HEK293 (cell line): ENCODE measurements around the gene SCLT1.

Source experiments
- CTCF ChIA-PET: fragments of 350-600 bp; formaldehyde crosslinking; extraction: SDS; loops from one replicate; lab custom pipeline; 2021; ENCODE audit warnings: antibody characterized with exemption; lab: Yijun Ruan, JAX
- POLR2A ChIA-PET: fragments of 300-600 bp; formaldehyde crosslinking; extraction: SDS; loops from one replicate; lab custom pipeline; 2020; ENCODE audit warnings: antibody characterized with exemption, inconsistent platforms; lab: Yijun Ruan, JAX
- H3K27ac ChIP-seq: fragments of 200-500 bp; sonication (Bioruptor generic); 2 replicates; pipeline ENCODE4 v1.5.1; 2014; ENCODE audit warnings: low read depth, low read length, control low read depth, inconsistent platforms; ENCODE audit errors: extremely low read depth
- H3K36me3 ChIP-seq, 2 experiments: fragments of 200-500 bp in 1 of 2; sonication (Bioruptor generic) in 1 of 2; 1 replicate in 1 of 2; 2 replicates in 1 of 2; pipeline ENCODE4 v1.5.1; 2014 to 2017; ENCODE audit warnings: inconsistent platforms in 2 of 2, low read length in 2 of 2; ENCODE audit not compliant: control insufficient read depth in 2 of 2, insufficient read depth in 1 of 2
- H3K4me1 ChIP-seq: fragments of 200-500 bp; sonication (Bioruptor generic); 2 replicates; pipeline ENCODE4 v1.5.1; 2014; ENCODE audit warnings: mild to moderate bottlenecking, low read length, inconsistent platforms; ENCODE audit not compliant: control insufficient read depth, insufficient read depth
- H3K4me3 ChIP-seq: 2 replicates; pipeline ENCODE4 v1.5.1; 2011; ENCODE audit warnings: low read depth, mild to moderate bottlenecking, control low read depth, low read length, moderate library complexity
- H3K9me3 ChIP-seq: fragments of 200-500 bp; sonication (Bioruptor generic); 2 replicates; pipeline ENCODE4 v1.5.1; 2014; ENCODE audit warnings: low read depth, low read length, inconsistent platforms; ENCODE audit not compliant: control insufficient read depth, insufficient read depth
- ELK4 ChIP-seq: IDR thresholded peaks from 2 replicates; pipeline ENCODE4 v1.6.1; 2011; ENCODE audit warnings: mild to moderate bottlenecking, low read depth, low read length, borderline replicate concordance
- KLF17 ChIP-seq: fragments of 450-650 bp; formaldehyde crosslinking; IDR thresholded peaks from 2 replicates; pipeline ENCODE4 v1.5.1; 2016; ENCODE audit warnings: missing biosample characterization, missing genetic modification characterization
- SETDB1 ChIP-seq: IDR thresholded peaks from one replicate; pipeline ENCODE4 v1.6.1; 2017; ENCODE audit warnings: mild to moderate bottlenecking, low read length, moderate library complexity, mixed read lengths; ENCODE audit not compliant: insufficient read length
- ZBTB48 ChIP-seq: fragments of 450-650 bp; formaldehyde crosslinking; IDR thresholded peaks from 2 replicates; pipeline ENCODE4 v1.5.1; 2016; ENCODE audit warnings: missing biosample characterization, missing genetic modification characterization
- ZFP37 ChIP-seq: fragments of 450-650 bp; formaldehyde crosslinking; IDR thresholded peaks from 2 replicates; pipeline ENCODE4 v1.5.1; 2016; ENCODE audit warnings: missing biosample characterization, missing genetic modification characterization
- ZFP69B ChIP-seq: fragments of 450-650 bp; formaldehyde crosslinking; IDR thresholded peaks from 2 replicates; pipeline ENCODE4 v1.5.1; 2016; ENCODE audit warnings: missing biosample characterization, missing genetic modification characterization
- ZNF114 ChIP-seq: fragments of 450-650 bp; formaldehyde crosslinking; IDR thresholded peaks from 2 replicates; pipeline ENCODE4 v1.5.0; 2017; ENCODE audit warnings: missing biosample characterization, missing genetic modification characterization
- ZNF214 ChIP-seq: fragments of 450-650 bp; formaldehyde crosslinking; IDR thresholded peaks from 2 replicates; pipeline ENCODE4 v1.5.1; 2017; ENCODE audit warnings: missing biosample characterization, mild to moderate bottlenecking, missing genetic modification characterization, borderline replicate concordance
- ZNF311 ChIP-seq: fragments of 450-650 bp; formaldehyde crosslinking; IDR thresholded peaks from 2 replicates; pipeline ENCODE4 v1.5.1; 2017; ENCODE audit warnings: missing biosample characterization, missing genetic modification characterization, borderline replicate concordance
- ZNF335 ChIP-seq: fragments of 450-650 bp; formaldehyde crosslinking; conservative IDR thresholded peaks from 2 replicates; pipeline ENCODE4 v1.5.1; 2016; ENCODE audit warnings: missing biosample characterization, missing genetic modification characterization
- ZNF391 ChIP-seq: fragments of 450-650 bp; formaldehyde crosslinking; IDR thresholded peaks from 2 replicates; pipeline ENCODE4 v1.5.1; 2016; ENCODE audit warnings: low read depth, missing biosample characterization, missing genetic modification characterization, borderline replicate concordance
- ZNF404 ChIP-seq: fragments of 450-650 bp; formaldehyde crosslinking; IDR thresholded peaks from 2 replicates; pipeline ENCODE4 v1.5.1; 2017; ENCODE audit warnings: missing biosample characterization, missing genetic modification characterization
- ZNF449 ChIP-seq: fragments of 450-650 bp; formaldehyde crosslinking; IDR thresholded peaks from 2 replicates; pipeline ENCODE4 v1.5.1; 2017; ENCODE audit warnings: missing biosample characterization, mild to moderate bottlenecking, missing genetic modification characterization, moderate library complexity
- ZNF473 ChIP-seq: fragments of 450-650 bp; formaldehyde crosslinking; IDR thresholded peaks from 2 replicates; pipeline ENCODE4 v1.5.1; 2017; ENCODE audit warnings: missing biosample characterization, missing genetic modification characterization
- ZNF521 ChIP-seq: fragments of 450-650 bp; formaldehyde crosslinking; IDR thresholded peaks from 2 replicates; pipeline ENCODE4 v1.5.1; 2017; ENCODE audit warnings: missing biosample characterization, mild to moderate bottlenecking, missing genetic modification characterization
- ZNF558 ChIP-seq: fragments of 450-650 bp; formaldehyde crosslinking; IDR thresholded peaks from 2 replicates; pipeline ENCODE4 v1.5.1; 2016; ENCODE audit warnings: missing biosample characterization, missing genetic modification characterization
- ZNF610 ChIP-seq: fragments of 450-650 bp; formaldehyde crosslinking; IDR thresholded peaks from 2 replicates; pipeline ENCODE4 v1.5.1; 2016; ENCODE audit warnings: missing biosample characterization, missing genetic modification characterization, borderline replicate concordance
- ZNF623 ChIP-seq: fragments of 450-650 bp; formaldehyde crosslinking; IDR thresholded peaks from 2 replicates; pipeline ENCODE4 v1.5.1; 2016; ENCODE audit warnings: missing biosample characterization, missing genetic modification characterization
- ZNF645 ChIP-seq: fragments of 450-650 bp; formaldehyde crosslinking; IDR thresholded peaks from 2 replicates; pipeline ENCODE4; 2016; ENCODE audit warnings: missing biosample characterization, missing genetic modification characterization
- ZNF654 ChIP-seq: fragments of 450-650 bp; formaldehyde crosslinking; IDR thresholded peaks from 2 replicates; pipeline ENCODE4 v1.5.1; 2016; ENCODE audit warnings: low read depth, missing biosample characterization, missing genetic modification characterization
- ZNF76 ChIP-seq: fragments of 450-650 bp; formaldehyde crosslinking; IDR thresholded peaks from 2 replicates; pipeline ENCODE4; 2016; ENCODE audit warnings: low read depth, missing biosample characterization, missing genetic modification characterization, borderline replicate concordance
- ZNF837 ChIP-seq: fragments of 450-650 bp; formaldehyde crosslinking; IDR thresholded peaks from 2 replicates; pipeline ENCODE4 v1.5.1; 2016; ENCODE audit warnings: missing biosample characterization, missing genetic modification characterization
- ZNF843 ChIP-seq: fragments of 450-650 bp; formaldehyde crosslinking; IDR thresholded peaks from 2 replicates; pipeline ENCODE4 v1.5.1; 2016; ENCODE audit warnings: missing biosample characterization, missing genetic modification characterization
- ZSCAN18 ChIP-seq: fragments of 450-650 bp; formaldehyde crosslinking; IDR thresholded peaks from 2 replicates; pipeline ENCODE4 v1.5.1; 2016; ENCODE audit warnings: missing biosample characterization, missing genetic modification characterization
- ZSCAN30 ChIP-seq: fragments of 450-650 bp; IDR thresholded peaks from 2 replicates; pipeline ENCODE4 v1.5.1; 2018; ENCODE audit warnings: missing biosample characterization, mild to moderate bottlenecking, missing genetic modification characterization, moderate library complexity
- ZXDB ChIP-seq: fragments of 450-650 bp; formaldehyde crosslinking; IDR thresholded peaks from 2 replicates; pipeline ENCODE4 v1.5.1; 2016; ENCODE audit warnings: missing biosample characterization, missing genetic modification characterization

SCLT1 gene

GRCh38 chr4:129136433-129136832 lies 43.1 kb upstream of the SCLT1 start:
- CTCF ChIA-PET: no interaction called here
- TF ChIP-seq ZNF335 (tag by site-specific recombination) (no peak), ZNF654 (tag by site-specific recombination) (no peak), ZNF610 (tag by site-specific recombination) (no peak), ZXDB (no peak), ZNF521 (tag by site-specific recombination) (no peak), ZNF404 (tag by site-specific recombination) (no peak), ZNF558 (tag by site-specific recombination) (no peak), ZFP69B (tag by site-specific recombination) (no peak), ZNF114 (tag by site-specific recombination) (no peak)
- POLR2A ChIA-PET: no interaction called here
- Histone ChIP-seq H3K36me3 (no peaks in the 10 kb centered on the region), H3K4me1 (no peaks in the 10 kb centered on the region), H3K9me3 (no peaks in the 10 kb centered on the region), H3K4me3 (no peak overlapping the region), H3K27ac (no peak overlapping the region)

GRCh38 chr4:129131343-129131742 lies 38.0 kb upstream of the SCLT1 start:
- TF ChIP-seq ELK4 (no peak), SETDB1 (peak; percentile 56)
- TF ChIP-seq, all 188 proteins: peak for 1
- ChIA-PET POLR2A (no interaction called here), CTCF (no interaction called here)
- H3K4me1 ChIP-seq: no peaks in the 10 kb centered on the region
- no peaks in the 10 kb centered on the region for H3K9me3 ChIP-seq
- H3K36me3 ChIP-seq: no peaks in the 10 kb centered on the region
- no peak overlapping the region for H3K27ac ChIP-seq
- H3K4me3 ChIP-seq: no peak overlapping the region

- H3K36me3 ChIP-seq: no peaks in the 10 kb centered on the region
- H3K9me3 ChIP-seq: no peaks in the 10 kb centered on the region
- ChIA-PET CTCF (no interaction called here), POLR2A (no interaction called here)
- no peak overlapping the region for H3K27ac ChIP-seq
- TF ChIP-seq ZNF473: no peak
- TF ChIP-seq ZNF623 (tag by site-specific recombination): no peak
- TF ChIP-seq ZNF311: no peak
- TF ChIP-seq ZBTB48 (tag by site-specific recombination): no peak
- no peak for TF ChIP-seq ZNF76 (tag by site-specific recombination)
- no peak for TF ChIP-seq ZSCAN18 (tag by site-specific recombination)
- TF ChIP-seq ZNF214 (tag by site-specific recombination): no peak
- no peak for TF ChIP-seq ZNF645 (tag by site-specific recombination)
- TF ChIP-seq ZFP37 (tag by site-specific recombination): no peak
- TF ChIP-seq KLF17 (tag by site-specific recombination): no peak
- TF ChIP-seq ZSCAN30: no peak
- TF ChIP-seq ZNF837 (tag by site-specific recombination): no peak
- no peak for TF ChIP-seq ZNF449 (tag by site-specific recombination)
- TF ChIP-seq ZFP69B (tag by site-specific recombination): no peak
- TF ChIP-seq ZNF391 (tag by site-specific recombination): no peak
- TF ChIP-seq ZNF843 (tag by site-specific recombination): no peak
- no peak overlapping the region for H3K4me3 ChIP-seq
- no peaks in the 10 kb centered on the region for H3K4me1 ChIP-seq
Observed at GRCh38 chr4:129129143-129129542, 35.8 kb upstream of the SCLT1 start.
